PC-9 (cell line): ENCODE results near the gene PTGIR. TPM values are rescaled to one million over a fixed set of nuclear protein-coding genes. Genes with fewer than 3 reads are reported as not detected.

Source experiments
- BruUV-seq: library from RNA; stranded (reverse); fragments of 400-500 nt; replicated peaks from 2 replicates; lab custom pipeline; 2021; lab: Mats Ljungman, UMichigan
- CTCF ChIA-PET: fragments of 300-600 bp; sonication (Branson Sonifier 250); formaldehyde crosslinking; loops from one replicate; lab custom pipeline; 2022; ENCODE audit warnings: antibody characterized with exemption; lab: Charles Lee
- POLR2A ChIA-PET: fragments of 300-600 bp; sonication (Branson Sonifier 250); formaldehyde crosslinking; loops from one replicate; lab custom pipeline; 2022; ENCODE audit warnings: antibody characterized with exemption; ENCODE audit not compliant: unreplicated experiment; lab: Charles Lee
- DNase-seq, 2 experiments: peaks; one replicate each; pipeline versions ENCODE4 v3.0.0 to v3.0.0-alpha.2; 2015 to 2022; ENCODE audit warnings: mixed read lengths in 1 of 2
- H2AFZ ChIP-seq: fragments of 200-600 bp; sonication (generic); 2 replicates; pipeline ENCODE4 v1.8.1; 2017; ENCODE audit warnings: antibody characterized with exemption
- H3F3A ChIP-seq: fragments of 200-600 bp; sonication (generic); 2 replicates; pipeline ENCODE4 v1.8.1; 2017; ENCODE audit warnings: antibody characterized with exemption, mild to moderate bottlenecking, low read depth; ENCODE audit not compliant: insufficient read depth
- H3K27ac ChIP-seq: fragments of 200-600 bp; sonication (generic); 2 replicates; pipeline ENCODE4 v1.6.1; 2016; ENCODE audit warnings: mixed run types
- H3K27me3 ChIP-seq: fragments of 200-600 bp; sonication (generic); 2 replicates; pipeline ENCODE4 v1.6.1; 2016; ENCODE audit warnings: low read depth, mixed run types; ENCODE audit not compliant: insufficient read depth
- H3K36me3 ChIP-seq: fragments of 200-600 bp; sonication (generic); 2 replicates; pipeline ENCODE4 v1.6.1; 2016; ENCODE audit warnings: low read depth, mixed run types
- H3K4me1 ChIP-seq: fragments of 200-600 bp; sonication (generic); replicated peaks from 2 replicates; pipeline ENCODE4 v1.6.1; 2016; ENCODE audit warnings: mixed run types; ENCODE audit not compliant: insufficient read depth
- H3K4me2 ChIP-seq: fragments of 200-600 bp; sonication (generic); 2 replicates; pipeline ENCODE4 v1.6.1; 2017; ENCODE audit warnings: mixed run types
- H3K4me3 ChIP-seq: fragments of 200-600 bp; sonication (generic); 2 replicates; pipeline ENCODE4 v1.6.1; 2016; ENCODE audit warnings: mixed run types
- H3K79me2 ChIP-seq: fragments of 200-600 bp; sonication (generic); 2 replicates; pipeline ENCODE4 v1.6.1; 2017; ENCODE audit warnings: low read depth, mixed run types
- H3K9me2 ChIP-seq: fragments of 200-600 bp; sonication (generic); 2 replicates; pipeline ENCODE4 v1.8.1; 2017; ENCODE audit warnings: mild to moderate bottlenecking; ENCODE audit not compliant: insufficient read depth
- H3K9me3 ChIP-seq: fragments of 200-600 bp; sonication (generic); 2 replicates; pipeline ENCODE4 v1.8.1; 2016; ENCODE audit warnings: low read depth; ENCODE audit not compliant: insufficient read depth
- H4K20me1 ChIP-seq: fragments of 200-600 bp; sonication (generic); 2 replicates; pipeline ENCODE4 v1.8.1; 2017; ENCODE audit not compliant: insufficient read depth
- CTCF ChIP-seq: fragments of 200-600 bp; sonication (generic); conservative IDR thresholded peaks from 2 replicates; pipeline ENCODE4 v1.6.1; 2017; ENCODE audit warnings: mixed run types, antibody characterized with exemption, mild to moderate bottlenecking, moderate library complexity
- EZH2 ChIP-seq: fragments of 200-600 bp; sonication (generic); IDR thresholded peaks from 2 replicates; pipeline ENCODE4 v1.8.0; 2017; ENCODE audit warnings: antibody characterized with exemption, low read depth
- intact Hi-C: fragments of 100-400 bp; cut with micrococcal nuclease; formaldehyde crosslinking; loops from one replicate; pipeline ENCODE4 v1.10.0; 2022; ENCODE audit not compliant: unreplicated experiment
- total RNA-seq: library from RNA; stranded (reverse); gene quantifications from 2 replicates; pipeline ENCODE4 v1.2.3, GENCODE V29; 2021

PTGIR gene
- total RNA-seq, 1 experiment from 2014 or later = 0.28 TPM

- intact Hi-C loops = no loop called here
- no peaks in the 10 kb centered on the region for H3K27me3 ChIP-seq
- TF ChIP-seq CTCF = no peak
- TF ChIP-seq EZH2 = no peak
- no peaks in the 10 kb centered on the region for H3K9me3 ChIP-seq
- no peak overlapping the region for H3K4me2 ChIP-seq
- BruUV-seq = no TSS peak
- H3K36me3 ChIP-seq = peaks cover 18% of the 10 kb centered on the region; the same call in 1 of the 2 replicates
- no peak for DNase-seq
- CTCF ChIA-PET = no interaction called here
- H3K27ac ChIP-seq = no peak overlapping the region
- no peaks in the 10 kb centered on the region; the same call in 1 of the 2 replicates for H3F3A ChIP-seq
- H3K4me3 ChIP-seq = no peak overlapping the region
- H2AFZ ChIP-seq = no peak overlapping the region
- H3K79me2 ChIP-seq = peaks cover 35% of the 10 kb centered on the region
- no peaks in the 10 kb centered on the region for H3K9me2 ChIP-seq
- H3K4me1 ChIP-seq = peaks cover 12% of the 10 kb centered on the region; the same call in 1 of the 2 replicates
- H4K20me1 ChIP-seq = no peaks in the 10 kb centered on the region
- POLR2A ChIA-PET = interaction anchor here (0.7 kb wide), 1 partner anchor 55 kb away, joined by 3 read pairs; the partner anchor contains the start of gene DACT3
Observed at GRCh38 chr19:46606019-46606418, 18.9 kb downstream of the PTGIR start.

- BruUV-seq = no TSS peak
- H3K27ac ChIP-seq = no peak overlapping the region
- no peak for TF ChIP-seq EZH2
- TF ChIP-seq CTCF = no peak
Observed at GRCh38 chr19:46605356-46605821, 19.5 kb downstream of the PTGIR start.

GRCh38 chr19:46604781-46605355 is 20.0 kb downstream of the PTGIR start:
- Histone ChIP-seq H3K27me3 (no peaks in the 10 kb centered on the region), H3K9me3 (no peaks in the 10 kb centered on the region), H3K36me3 (peaks cover 18% of the 10 kb centered on the region; the same call in 1 of the 2 replicates), H3F3A (no peaks in the 10 kb centered on the region; the same call in 1 of the 2 replicates), H3K4me2 (no peak overlapping the region), H3K79me2 (peaks cover 35% of the 10 kb centered on the region), H4K20me1 (no peaks in the 10 kb centered on the region), H3K9me2 (no peaks in the 10 kb centered on the region), H3K4me1 (peaks cover 12% of the 10 kb centered on the region; the same call in 1 of the 2 replicates), H2AFZ (no peak overlapping the region), H3K4me3 (no peak overlapping the region), H3K27ac (no peak overlapping the region)
- BruUV-seq = no TSS peak
- no peak for TF ChIP-seq CTCF
- no peak for TF ChIP-seq EZH2
- no peak for DNase-seq
- POLR2A ChIA-PET = no interaction called here
- CTCF ChIA-PET = interaction anchor here (0.6 to 0.7 kb wide), 3 partner anchors 27 to 652 kb away, joined by 4 to 5 read pairs (median 4); partner anchors contain the start of gene CCDC9
- intact Hi-C loops = no loop called here

More at GRCh38 chr19:46605356-46605821, 19.5 kb downstream of the PTGIR start:
- POLR2A ChIA-PET = no interaction called here
- peaks cover 18% of the 10 kb centered on the region; the same call in 1 of the 2 replicates for H3K36me3 ChIP-seq
- no peaks in the 10 kb centered on the region for H3K9me2 ChIP-seq
- CTCF ChIA-PET = interaction anchor here (0.6 kb wide), 1 partner anchor 78 kb away, joined by 5 read pairs; no protein-coding TSS in a partner anchor
- no peaks in the 10 kb centered on the region for H3K9me3 ChIP-seq
- peaks cover 12% of the 10 kb centered on the region; the same call in 1 of the 2 replicates for H3K4me1 ChIP-seq
- H3F3A ChIP-seq = no peaks in the 10 kb centered on the region; the same call in 1 of the 2 replicates
- intact Hi-C loops = no loop called here
- H3K4me3 ChIP-seq = no peak overlapping the region
- no peaks in the 10 kb centered on the region for H3K27me3 ChIP-seq
- peaks cover 35% of the 10 kb centered on the region for H3K79me2 ChIP-seq
- no peak for DNase-seq
- no peak overlapping the region for H2AFZ ChIP-seq
- H3K4me2 ChIP-seq = no peak overlapping the region
- H4K20me1 ChIP-seq = no peaks in the 10 kb centered on the region
